Liver (tissue), 9 donors: ENCODE results near the gene ADGRV1. TPM values are rescaled to one million over a fixed set of nuclear protein-coding genes. Genes with fewer than 3 reads are reported as not detected.

Experiments used
- DNase-seq: peaks from one replicate; pipeline ENCODE4 v3.0.0-alpha.2; 2017; ENCODE audit warnings: low spot score
- H3K27ac ChIP-seq, 2 donors: one replicate each; pipeline ENCODE4 v1.7.0; 2013; ENCODE audit warnings: inconsistent platforms in 2 of 2, low read length in 2 of 2, control low read depth in 1 of 2, low read depth in 1 of 2, mild to moderate bottlenecking in 1 of 2
- H3K27me3 ChIP-seq, 4 donors: one replicate each; pipeline versions ENCODE4 v1.6.1 to v1.7.0; 2013; ENCODE audit warnings: low read length in 3 of 4, inconsistent platforms in 1 of 4, mild to moderate bottlenecking in 1 of 4, moderate library complexity in 1 of 4; ENCODE audit not compliant: control insufficient read depth in 4 of 4, insufficient read depth in 4 of 4
- H3K36me3 ChIP-seq, 4 donors: one replicate each; pipeline versions ENCODE4 v1.6.1 to v1.7.0; 2013; ENCODE audit warnings: low read length in 3 of 4, mild to moderate bottlenecking in 3 of 4, low read depth in 1 of 4, moderate library complexity in 1 of 4; ENCODE audit not compliant: control insufficient read depth in 4 of 4, insufficient read depth in 3 of 4
- H3K4me1 ChIP-seq, 4 donors: one replicate each; pipeline versions ENCODE4 v1.6.1 to v1.7.0; 2013; ENCODE audit warnings: low read length in 3 of 4, mild to moderate bottlenecking in 3 of 4, moderate library complexity in 1 of 4; ENCODE audit not compliant: control insufficient read depth in 4 of 4, insufficient read depth in 4 of 4
- H3K4me3 ChIP-seq, 3 donors: one replicate each; pipeline versions ENCODE4 v1.6.1 to v1.7.0; 2013; ENCODE audit warnings: low read length in 3 of 3, control low read depth in 1 of 3, low read depth in 1 of 3, mild to moderate bottlenecking in 1 of 3
- H3K9ac ChIP-seq, 2 donors: one replicate each; pipeline ENCODE4 v1.7.0; 2013; ENCODE audit warnings: low read length in 2 of 2, mild to moderate bottlenecking in 2 of 2, moderate library complexity in 2 of 2, control low read depth in 1 of 2, low read depth in 1 of 2
- H3K9me3 ChIP-seq, 4 donors: one replicate each; pipeline versions ENCODE4 v1.6.1 to v1.7.0; 2013; ENCODE audit warnings: low read length in 3 of 4; ENCODE audit not compliant: control insufficient read depth in 4 of 4
- EGR1 ChIP-seq, 2 donors: IDR thresholded peaks; 2 replicates each; pipeline ENCODE4 v1.6.1; 2016 to 2018; ENCODE audit warnings: antibody characterized with exemption in 2 of 2, low read depth in 2 of 2
- FOXA1 ChIP-seq: IDR thresholded peaks from 2 replicates; pipeline ENCODE4 v1.6.1; 2016; ENCODE audit warnings: antibody characterized with exemption
- FOXA2 ChIP-seq: IDR thresholded peaks from 2 replicates; pipeline ENCODE4 v1.6.1; 2016; ENCODE audit warnings: antibody characterized with exemption
- GABPA ChIP-seq, 2 donors: IDR thresholded peaks in 1 of 2; conservative IDR thresholded peaks in 1 of 2; 2 replicates each; pipeline ENCODE4 v1.6.1; 2016; ENCODE audit warnings: antibody characterized with exemption in 2 of 2, mild to moderate bottlenecking in 1 of 2, moderate library complexity in 1 of 2
- HNF4G ChIP-seq: IDR thresholded peaks from 2 replicates; pipeline ENCODE4 v1.6.1; 2016; ENCODE audit warnings: antibody characterized with exemption
- JUND ChIP-seq, 2 donors: IDR thresholded peaks; 2 replicates each; pipeline ENCODE4 v1.6.1; 2016; ENCODE audit warnings: antibody characterized with exemption in 2 of 2
- NR2F2 ChIP-seq: IDR thresholded peaks from 2 replicates; pipeline ENCODE4 v1.6.1; 2016; ENCODE audit warnings: antibody characterized with exemption
- RAD21 ChIP-seq, 2 donors: IDR thresholded peaks; 2 replicates each; pipeline ENCODE4 v1.6.1; 2016; ENCODE audit warnings: antibody characterized with exemption in 2 of 2, mild to moderate bottlenecking in 2 of 2
- TAF1 ChIP-seq: conservative IDR thresholded peaks from 2 replicates; pipeline ENCODE4 v1.6.1; 2016; ENCODE audit warnings: antibody characterized with exemption, mild to moderate bottlenecking
- YY1 ChIP-seq: IDR thresholded peaks from 2 replicates; pipeline ENCODE4 v1.6.1; 2016; ENCODE audit warnings: antibody characterized with exemption, mild to moderate bottlenecking
- WGBS: extraction: QIAGEN DNeasy Blood & Tissue Kit; methylation state at CpG from one replicate; pipeline ENCODE4 v1.1.7; 2013; 5-methylcytosine and 5-hydroxymethylcytosine counted together
- polyA plus RNA-seq, 2 donors: library from polyadenylated mRNA; stranded (reverse) in 1 of 2; unstranded in 1 of 2; fragments of 200-250 nt in 1 of 2; fragments of >200 nt in 1 of 2; fragmentation: Nextera tagmentation in 1 of 2; extraction: Ambion mirVana in 1 of 2; gene quantifications; one replicate each; pipeline versions ENCODE4 v1.2.1 to v1.2.3, GENCODE V29; 2013 to 2015
- total RNA-seq, 2 donors: library from RNA; depleted of rRNA; stranded (reverse); fragments of >200 nt; gene quantifications; one replicate each; pipeline ENCODE4 v1.2.3, GENCODE V29; 2014
- TF ChIP-seq, protein P1 (sequence below): IDR thresholded peaks from 2 replicates; pipeline ENCODE4 v1.6.1; 2016; ENCODE audit warnings: antibody characterized with exemption, mild to moderate bottlenecking
- TF ChIP-seq, protein P2 (sequence below): IDR thresholded peaks from 2 replicates; pipeline ENCODE4 v1.6.1; 2016; ENCODE audit warnings: antibody characterized with exemption
- TF ChIP-seq, protein P3 (sequence below): IDR thresholded peaks from 2 replicates; pipeline ENCODE4 v1.6.1; 2016; ENCODE audit warnings: antibody characterized with exemption
- TF ChIP-seq, protein P4 (sequence below): fragments of 150-350 bp; IDR thresholded peaks from 2 replicates; pipeline ENCODE4 v1.5.1; 2017; ENCODE audit warnings: improper control_type of control experiment, low read depth, low read length; ENCODE audit not compliant: missing input control
- TF ChIP-seq, protein P5 (sequence below): IDR thresholded peaks from 2 replicates; pipeline ENCODE4 v1.6.1; 2016; ENCODE audit warnings: antibody characterized with exemption
- donor health status: healthy.
- donor health status: healthy.
- donor health status: healthy.
- donor health status: healthy.
- donor health status: healthy.

The ADGRV1 gene
- total and polyA plus RNA-seq, 4 donors: 5.1 to 15.5 (median 9.6) TPM

DNA sequence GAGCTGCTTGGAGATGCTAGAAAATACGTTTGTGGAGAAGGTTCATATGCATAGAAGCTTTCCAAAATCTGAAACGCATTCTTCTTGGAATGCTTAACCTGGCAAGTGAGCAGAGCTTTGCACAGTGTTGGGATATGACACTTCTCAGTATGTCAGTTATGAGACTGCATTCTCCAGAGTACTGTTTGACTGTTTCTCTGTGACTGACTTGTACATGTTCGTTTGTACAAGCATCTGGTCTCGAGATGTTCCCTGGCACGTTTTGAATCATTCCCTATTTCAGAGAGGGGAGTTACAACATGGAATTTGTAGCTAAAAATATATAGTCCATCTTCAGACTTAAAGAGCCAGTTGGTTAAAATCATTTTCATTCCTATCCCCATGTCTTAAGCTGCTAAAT lies 552.1 kb downstream of the ADGRV1 start:
- Histone ChIP-seq H3K4me1 (no peaks in the 10 kb centered on the region), H3K9me3 (no peaks in the 10 kb centered on the region), H3K36me3 (no peaks in the 10 kb centered on the region), H3K27me3 (no peaks in the 10 kb centered on the region), H3K9ac (no peak overlapping the region), H3K27ac (peak overlapping the region in 1 of 2 donors; percentile 13), H3K4me3 (no peak overlapping the region)
- TF ChIP-seq TAF1 (no peak), RAD21 (IDR thresholded peaks at IDR 0.05) (peak in 1 of 2 donors; percentile 14)
- 61% methylated on average over 5 of the region's 5 CpGs for WGBS
- no peak for DNase-seq

DNA sequence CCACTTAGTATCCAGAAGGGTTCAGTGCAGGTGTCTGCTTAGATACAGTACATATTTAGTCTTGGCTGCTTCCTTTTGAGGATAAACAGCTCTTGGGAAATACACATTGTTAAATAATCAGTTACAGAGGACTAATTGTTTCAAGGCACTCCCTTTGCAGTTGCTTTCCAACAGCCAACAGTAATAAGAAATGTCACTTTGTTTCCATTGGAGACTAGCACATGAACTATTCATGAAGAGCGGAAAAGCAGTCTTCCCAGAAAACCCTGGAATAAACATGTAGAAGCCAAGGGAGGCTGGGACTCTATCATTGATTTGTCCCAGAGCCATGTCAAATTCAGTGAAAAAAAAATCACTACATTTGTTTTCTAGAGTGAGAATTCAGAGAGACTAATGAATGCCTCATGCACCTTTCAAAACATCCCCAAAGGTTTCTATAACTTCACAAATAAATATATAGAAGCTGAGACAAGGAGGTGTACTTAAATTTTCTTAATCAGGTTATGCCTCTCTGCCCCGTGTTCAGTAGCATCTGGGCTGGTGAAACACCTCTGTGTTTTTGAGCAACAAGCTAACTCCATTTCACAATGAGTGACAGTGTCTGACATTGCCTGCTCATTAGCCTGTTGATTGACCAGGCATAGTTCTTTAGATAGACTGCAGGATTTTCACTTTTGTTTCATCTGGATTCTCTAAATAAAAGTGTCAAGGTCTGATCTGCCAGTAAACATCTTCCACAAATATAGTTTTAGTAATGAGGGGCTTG lies 553.1 kb downstream of the ADGRV1 start:
- Histone ChIP-seq H3K4me3 (no peak overlapping the region), H3K27me3 (no peaks in the 10 kb centered on the region), H3K36me3 (no peaks in the 10 kb centered on the region), H3K4me1 (no peaks in the 10 kb centered on the region), H3K9ac (no peak overlapping the region), H3K27ac (peak overlapping the region in 1 of 2 donors; percentile 16), H3K9me3 (no peaks in the 10 kb centered on the region)
- 65% methylated on average over 2 of the region's 2 CpGs for WGBS
- DNase-seq: no peak
- TF ChIP-seq, protein P1, sequence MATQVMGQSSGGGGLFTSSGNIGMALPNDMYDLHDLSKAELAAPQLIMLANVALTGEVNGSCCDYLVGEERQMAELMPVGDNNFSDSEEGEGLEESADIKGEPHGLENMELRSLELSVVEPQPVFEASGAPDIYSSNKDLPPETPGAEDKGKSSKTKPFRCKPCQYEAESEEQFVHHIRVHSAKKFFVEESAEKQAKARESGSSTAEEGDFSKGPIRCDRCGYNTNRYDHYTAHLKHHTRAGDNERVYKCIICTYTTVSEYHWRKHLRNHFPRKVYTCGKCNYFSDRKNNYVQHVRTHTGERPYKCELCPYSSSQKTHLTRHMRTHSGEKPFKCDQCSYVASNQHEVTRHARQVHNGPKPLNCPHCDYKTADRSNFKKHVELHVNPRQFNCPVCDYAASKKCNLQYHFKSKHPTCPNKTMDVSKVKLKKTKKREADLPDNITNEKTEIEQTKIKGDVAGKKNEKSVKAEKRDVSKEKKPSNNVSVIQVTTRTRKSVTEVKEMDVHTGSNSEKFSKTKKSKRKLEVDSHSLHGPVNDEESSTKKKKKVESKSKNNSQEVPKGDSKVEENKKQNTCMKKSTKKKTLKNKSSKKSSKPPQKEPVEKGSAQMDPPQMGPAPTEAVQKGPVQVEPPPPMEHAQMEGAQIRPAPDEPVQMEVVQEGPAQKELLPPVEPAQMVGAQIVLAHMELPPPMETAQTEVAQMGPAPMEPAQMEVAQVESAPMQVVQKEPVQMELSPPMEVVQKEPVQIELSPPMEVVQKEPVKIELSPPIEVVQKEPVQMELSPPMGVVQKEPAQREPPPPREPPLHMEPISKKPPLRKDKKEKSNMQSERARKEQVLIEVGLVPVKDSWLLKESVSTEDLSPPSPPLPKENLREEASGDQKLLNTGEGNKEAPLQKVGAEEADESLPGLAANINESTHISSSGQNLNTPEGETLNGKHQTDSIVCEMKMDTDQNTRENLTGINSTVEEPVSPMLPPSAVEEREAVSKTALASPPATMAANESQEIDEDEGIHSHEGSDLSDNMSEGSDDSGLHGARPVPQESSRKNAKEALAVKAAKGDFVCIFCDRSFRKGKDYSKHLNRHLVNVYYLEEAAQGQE: no peak
- TF ChIP-seq FOXA2 (no peak), HNF4G (no peak), YY1 (no peak), FOXA1 (no peak), JUND (IDR thresholded peaks at IDR 0.05) (no peak), EGR1 (IDR thresholded peaks at IDR 0.05; ENCODE audit: low read depth in 2 of 2) (no peak), RAD21 (IDR thresholded peaks at IDR 0.05) (no peak), GABPA (IDR thresholded peaks at IDR 0.05 in 1 of 2, conservative IDR thresholded peaks at IDR 0.05 in 1 of 2) (no peak), NR2F2 (no peak), TAF1 (no peak)
- TF ChIP-seq, protein P2, sequence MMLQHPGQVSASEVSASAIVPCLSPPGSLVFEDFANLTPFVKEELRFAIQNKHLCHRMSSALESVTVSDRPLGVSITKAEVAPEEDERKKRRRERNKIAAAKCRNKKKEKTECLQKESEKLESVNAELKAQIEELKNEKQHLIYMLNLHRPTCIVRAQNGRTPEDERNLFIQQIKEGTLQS: no peak
- TF ChIP-seq, protein P3, sequence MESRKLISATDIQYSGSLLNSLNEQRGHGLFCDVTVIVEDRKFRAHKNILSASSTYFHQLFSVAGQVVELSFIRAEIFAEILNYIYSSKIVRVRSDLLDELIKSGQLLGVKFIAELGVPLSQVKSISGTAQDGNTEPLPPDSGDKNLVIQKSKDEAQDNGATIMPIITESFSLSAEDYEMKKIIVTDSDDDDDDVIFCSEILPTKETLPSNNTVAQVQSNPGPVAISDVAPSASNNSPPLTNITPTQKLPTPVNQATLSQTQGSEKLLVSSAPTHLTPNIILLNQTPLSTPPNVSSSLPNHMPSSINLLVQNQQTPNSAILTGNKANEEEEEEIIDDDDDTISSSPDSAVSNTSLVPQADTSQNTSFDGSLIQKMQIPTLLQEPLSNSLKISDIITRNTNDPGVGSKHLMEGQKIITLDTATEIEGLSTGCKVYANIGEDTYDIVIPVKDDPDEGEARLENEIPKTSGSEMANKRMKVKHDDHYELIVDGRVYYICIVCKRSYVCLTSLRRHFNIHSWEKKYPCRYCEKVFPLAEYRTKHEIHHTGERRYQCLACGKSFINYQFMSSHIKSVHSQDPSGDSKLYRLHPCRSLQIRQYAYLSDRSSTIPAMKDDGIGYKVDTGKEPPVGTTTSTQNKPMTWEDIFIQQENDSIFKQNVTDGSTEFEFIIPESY: no peak
- TF ChIP-seq, protein P4, sequence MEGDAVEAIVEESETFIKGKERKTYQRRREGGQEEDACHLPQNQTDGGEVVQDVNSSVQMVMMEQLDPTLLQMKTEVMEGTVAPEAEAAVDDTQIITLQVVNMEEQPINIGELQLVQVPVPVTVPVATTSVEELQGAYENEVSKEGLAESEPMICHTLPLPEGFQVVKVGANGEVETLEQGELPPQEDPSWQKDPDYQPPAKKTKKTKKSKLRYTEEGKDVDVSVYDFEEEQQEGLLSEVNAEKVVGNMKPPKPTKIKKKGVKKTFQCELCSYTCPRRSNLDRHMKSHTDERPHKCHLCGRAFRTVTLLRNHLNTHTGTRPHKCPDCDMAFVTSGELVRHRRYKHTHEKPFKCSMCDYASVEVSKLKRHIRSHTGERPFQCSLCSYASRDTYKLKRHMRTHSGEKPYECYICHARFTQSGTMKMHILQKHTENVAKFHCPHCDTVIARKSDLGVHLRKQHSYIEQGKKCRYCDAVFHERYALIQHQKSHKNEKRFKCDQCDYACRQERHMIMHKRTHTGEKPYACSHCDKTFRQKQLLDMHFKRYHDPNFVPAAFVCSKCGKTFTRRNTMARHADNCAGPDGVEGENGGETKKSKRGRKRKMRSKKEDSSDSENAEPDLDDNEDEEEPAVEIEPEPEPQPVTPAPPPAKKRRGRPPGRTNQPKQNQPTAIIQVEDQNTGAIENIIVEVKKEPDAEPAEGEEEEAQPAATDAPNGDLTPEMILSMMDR: no peak
- TF ChIP-seq, protein P5, sequence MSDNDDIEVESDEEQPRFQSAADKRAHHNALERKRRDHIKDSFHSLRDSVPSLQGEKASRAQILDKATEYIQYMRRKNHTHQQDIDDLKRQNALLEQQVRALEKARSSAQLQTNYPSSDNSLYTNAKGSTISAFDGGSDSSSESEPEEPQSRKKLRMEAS: no peak
